Gastrocnemius medialis (tissue), 4 donors: ENCODE data around the gene ITPR3. TPM values are rescaled to one million over a fixed set of nuclear protein-coding genes. Genes with fewer than 3 reads are reported as not detected.
A peak's percentile ranks its signal among the peaks of the same experiment; 100 is the strongest.

Source experiments
- ATAC-seq, 2 donors: fragments of 150-250 bp; one replicate each; pipeline ENCODE4 v1.9.1; 2016
- DNase-seq, 2 donors: peaks; one replicate each; pipeline ENCODE4 v3.0.0-alpha.2; 2019
- H3K27ac ChIP-seq, 4 donors: fragments of 200-600 bp; sonication (generic); 1 replicate in 1 of 4; 2 replicates in 3 of 4; pipeline ENCODE4 v1.5.1; 2016 to 2018; ENCODE audit warnings: mild to moderate bottlenecking in 2 of 4, moderate library complexity in 1 of 4
- H3K27me3 ChIP-seq, 3 donors: fragments of 200-600 bp; sonication (generic) in 2 of 3; 1 replicate in 1 of 3; 2 replicates in 2 of 3; pipeline versions ENCODE4 v1.5.1 to v1.6.0; 2016 to 2019; ENCODE audit warnings: mild to moderate bottlenecking in 1 of 3, moderate library complexity in 1 of 3
- H3K36me3 ChIP-seq, 2 donors: fragments of 200-600 bp; sonication (generic) in 1 of 2; one replicate each; pipeline ENCODE4 v1.5.1; 2017 to 2018
- H3K4me1 ChIP-seq, 2 donors: fragments of 200-600 bp; sonication (generic) in 1 of 2; one replicate each; pipeline ENCODE4 v1.5.1; 2016 to 2017; ENCODE audit warnings: mild to moderate bottlenecking in 2 of 2
- H3K4me3 ChIP-seq, 4 donors: fragments of 200-600 bp; sonication (generic) in 3 of 4; 1 replicate in 1 of 4; 2 replicates in 3 of 4; pipeline ENCODE4 v1.5.1; 2016 to 2019; ENCODE audit warnings: mild to moderate bottlenecking in 2 of 4
- H3K9me3 ChIP-seq, 3 donors: fragments of 200-600 bp; sonication (generic) in 2 of 3; 1 replicate in 1 of 3; 2 replicates in 2 of 3; pipeline ENCODE4 v1.5.1; 2016 to 2019
- POLR2A ChIP-seq, 2 donors: fragments of 450-650 bp; IDR thresholded peaks; one replicate each; pipeline ENCODE4 v1.6.1; 2017; ENCODE audit warnings: antibody characterized with exemption in 2 of 2, mild to moderate bottlenecking in 2 of 2, moderate library complexity in 2 of 2
- in situ Hi-C, 4 donors: fragments of 200-750 bp; cut with MboI; loops; one replicate each; pipeline versions ENCODE4 v1.15.0 to v1.8.0; 2017; ENCODE audit warnings: low sequenced_read_pairs in 4 of 4
- intact Hi-C: fragments of 100-400 bp; cut with DNase I; formaldehyde crosslinking; loops from one replicate; pipeline ENCODE4 v1.15.1; 2023; ENCODE audit warnings: low total_unique reads
- total RNA-seq, 4 donors: library from RNA; depleted of rRNA; stranded (reverse); fragments of >200 nt; gene quantifications; one replicate each; pipeline versions ENCODE4 v1.1.0 to v1.2.3, GENCODE V29; 2016
- TF ChIP-seq, protein P1 (sequence below), 5 experiments: fragments of 450-650 bp in 3 of 5; fragments of 200-600 bp in 2 of 5; sonication (generic) in 2 of 5; IDR thresholded peaks in 4 of 5; conservative IDR thresholded peaks in 1 of 5; 1 replicate in 4 of 5; 2 replicates in 1 of 5; pipeline ENCODE4 v1.5.1; 2016 to 2019; ENCODE audit warnings: antibody characterized with exemption in 5 of 5, mild to moderate bottlenecking in 3 of 5, moderate library complexity in 3 of 5

The ITPR3 gene
- total RNA-seq, 4 donors from 2014 or later: 1.9 to 6.8 (median 4.2) TPM

DNA sequence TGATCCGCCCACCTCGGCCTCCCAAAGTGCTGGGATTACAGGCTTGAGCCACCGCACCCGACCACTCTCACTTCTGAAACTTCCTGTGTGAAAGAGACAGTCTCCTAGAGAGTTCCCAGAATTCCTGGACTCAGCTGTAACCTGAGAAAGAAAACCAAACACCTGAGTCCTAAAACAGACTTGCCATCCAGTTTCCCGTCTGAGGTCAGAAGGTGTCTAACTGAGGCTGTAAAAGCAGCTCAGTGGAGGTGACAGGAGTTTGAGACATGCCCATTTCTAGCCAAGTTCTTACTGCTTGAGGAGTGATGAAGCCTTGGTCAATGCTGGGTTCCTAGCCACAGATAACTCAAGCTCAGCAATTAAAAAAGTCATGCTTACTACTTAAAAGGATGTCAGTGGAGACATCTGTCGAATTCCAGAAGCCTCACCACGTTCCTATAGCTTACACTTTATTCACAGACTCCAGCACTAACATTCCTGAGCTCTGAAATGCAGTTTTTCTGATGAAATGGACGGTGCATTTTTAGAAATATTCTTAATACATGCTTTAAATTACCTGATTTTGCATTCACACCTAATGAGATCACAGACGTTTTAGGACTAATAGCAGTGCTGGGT, 84.3 kb downstream of the ITPR3 start:
- H3K9me3 ChIP-seq: no peaks in the 10 kb centered on the region
- H3K4me3 ChIP-seq: no peak overlapping the region
- DNase-seq (no peak), ATAC-seq (no peak)
- TF ChIP-seq POLR2A (IDR thresholded peaks at IDR 0.05): no peak
- TF ChIP-seq, protein P1, sequence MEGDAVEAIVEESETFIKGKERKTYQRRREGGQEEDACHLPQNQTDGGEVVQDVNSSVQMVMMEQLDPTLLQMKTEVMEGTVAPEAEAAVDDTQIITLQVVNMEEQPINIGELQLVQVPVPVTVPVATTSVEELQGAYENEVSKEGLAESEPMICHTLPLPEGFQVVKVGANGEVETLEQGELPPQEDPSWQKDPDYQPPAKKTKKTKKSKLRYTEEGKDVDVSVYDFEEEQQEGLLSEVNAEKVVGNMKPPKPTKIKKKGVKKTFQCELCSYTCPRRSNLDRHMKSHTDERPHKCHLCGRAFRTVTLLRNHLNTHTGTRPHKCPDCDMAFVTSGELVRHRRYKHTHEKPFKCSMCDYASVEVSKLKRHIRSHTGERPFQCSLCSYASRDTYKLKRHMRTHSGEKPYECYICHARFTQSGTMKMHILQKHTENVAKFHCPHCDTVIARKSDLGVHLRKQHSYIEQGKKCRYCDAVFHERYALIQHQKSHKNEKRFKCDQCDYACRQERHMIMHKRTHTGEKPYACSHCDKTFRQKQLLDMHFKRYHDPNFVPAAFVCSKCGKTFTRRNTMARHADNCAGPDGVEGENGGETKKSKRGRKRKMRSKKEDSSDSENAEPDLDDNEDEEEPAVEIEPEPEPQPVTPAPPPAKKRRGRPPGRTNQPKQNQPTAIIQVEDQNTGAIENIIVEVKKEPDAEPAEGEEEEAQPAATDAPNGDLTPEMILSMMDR (IDR thresholded peaks at IDR 0.05 in 4 of 5, conservative IDR thresholded peaks at IDR 0.05 in 1 of 5): no peak
- peaks cover 0 to 23% of the 10 kb centered on the region in 2 donors for H3K36me3 ChIP-seq
- H3K4me1 ChIP-seq: peaks cover 8 to 22% of the 10 kb centered on the region in 2 donors
- no peak overlapping the region for H3K27ac ChIP-seq
- in situ Hi-C loops (loop anchor here in 3 of 4 donors (5.0 to 10.0 kb wide), 3 partner anchors 69 to 121 kb away; partner anchors contain the start of gene BAK1 (in 1 of the 3)), intact Hi-C loops (no loop called here)
- H3K27me3 ChIP-seq: no peaks in the 10 kb centered on the region

DNA sequence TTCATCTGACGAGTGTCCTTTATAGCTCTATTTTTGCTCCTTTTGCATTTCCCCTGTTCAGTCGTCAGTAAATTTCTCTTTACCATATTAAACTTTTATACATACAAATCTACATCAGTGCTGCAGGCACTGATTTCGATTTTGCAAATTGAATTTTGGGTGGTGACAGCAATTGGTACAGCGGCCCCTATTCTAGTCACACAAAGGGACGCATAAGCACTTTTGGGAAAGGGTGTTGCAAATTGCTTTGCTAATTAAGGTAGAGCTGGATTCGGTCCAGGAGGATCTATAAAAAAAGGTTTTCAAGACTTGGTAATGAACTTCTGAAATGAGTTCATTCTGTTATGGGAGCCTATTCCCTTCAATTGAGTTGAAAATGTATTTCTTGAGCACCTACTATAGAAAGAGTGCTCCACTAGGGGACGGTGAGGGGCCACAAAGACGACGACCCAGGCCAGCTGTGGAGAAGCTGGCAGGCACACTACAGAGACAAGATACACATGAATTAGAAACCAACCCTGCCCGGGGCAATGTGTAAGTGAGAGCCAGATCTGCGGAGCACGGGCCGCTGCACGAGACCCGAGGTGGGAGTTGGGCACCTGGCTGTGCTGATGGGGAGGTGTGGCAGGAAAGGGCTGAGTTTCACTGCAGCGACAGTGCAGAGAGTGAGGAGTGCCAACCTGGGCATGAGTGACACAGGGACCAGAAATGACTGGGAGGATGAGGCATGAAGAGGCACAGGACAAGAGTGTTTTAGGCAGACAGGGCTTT, 85.0 kb downstream of the ITPR3 start:
- peaks cover 15 to 30% of the 10 kb centered on the region in 2 donors for H3K4me1 ChIP-seq
- in situ Hi-C loops: loop anchor here in 3 of 4 donors (5.0 to 10.0 kb wide), 3 partner anchors 69 to 121 kb away; partner anchors contain the start of gene BAK1 (in 1 of the 3)
- TF ChIP-seq, protein P1 (IDR thresholded peaks at IDR 0.05 in 4 of 5, conservative IDR thresholded peaks at IDR 0.05 in 1 of 5): no peak
- no peak for TF ChIP-seq POLR2A (IDR thresholded peaks at IDR 0.05)
- H3K27me3 ChIP-seq: no peaks in the 10 kb centered on the region
- DNase-seq: no peak
- no peaks in the 10 kb centered on the region for H3K9me3 ChIP-seq
- no peak for ATAC-seq
- peaks cover 0 to 18% of the 10 kb centered on the region in 2 donors for H3K36me3 ChIP-seq
- intact Hi-C loops: no loop called here
- no peak overlapping the region for H3K4me3 ChIP-seq
- H3K27ac ChIP-seq: no peak overlapping the region

DNA sequence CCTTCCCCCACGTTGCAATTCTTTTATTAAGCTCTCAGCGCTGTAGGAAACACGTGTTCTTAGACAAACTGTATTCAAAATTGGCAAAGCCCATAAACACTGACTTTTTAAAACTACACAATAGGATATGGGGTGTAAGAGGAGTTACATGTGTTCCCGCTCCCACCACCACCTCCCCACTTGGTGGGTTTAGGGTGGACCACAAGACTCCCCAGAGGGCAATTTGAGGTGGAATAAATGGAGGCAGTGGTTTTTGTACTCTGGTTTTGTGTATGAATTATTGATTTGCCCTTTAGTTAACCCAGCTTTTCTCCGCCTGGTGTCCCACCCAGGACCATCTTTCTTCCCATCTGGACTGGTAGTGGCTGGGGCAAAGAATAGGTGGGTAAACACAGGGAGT, 86.6 kb downstream of the ITPR3 start:
- H3K4me3 ChIP-seq: no peak overlapping the region
- no peak overlapping the region for H3K27ac ChIP-seq
- no peaks in the 10 kb centered on the region for H3K27me3 ChIP-seq
- ATAC-seq: no peak
- in situ Hi-C loops: loop anchor here in 3 of 4 donors (5.0 to 10.0 kb wide), 3 partner anchors 67 to 123 kb away; partner anchors contain the start of gene BAK1 (in 1 of the 3)
- H3K9me3 ChIP-seq: no peaks in the 10 kb centered on the region
- peaks cover 0 to 15% of the 10 kb centered on the region in 2 donors for H3K36me3 ChIP-seq
- TF ChIP-seq, protein P1 (IDR thresholded peaks at IDR 0.05 in 4 of 5, conservative IDR thresholded peaks at IDR 0.05 in 1 of 5): no peak
- no peak for TF ChIP-seq POLR2A (IDR thresholded peaks at IDR 0.05)
- intact Hi-C loops: no loop called here
- no peak for DNase-seq
- H3K4me1 ChIP-seq: peaks cover 20 to 35% of the 10 kb centered on the region in 2 donors

DNA sequence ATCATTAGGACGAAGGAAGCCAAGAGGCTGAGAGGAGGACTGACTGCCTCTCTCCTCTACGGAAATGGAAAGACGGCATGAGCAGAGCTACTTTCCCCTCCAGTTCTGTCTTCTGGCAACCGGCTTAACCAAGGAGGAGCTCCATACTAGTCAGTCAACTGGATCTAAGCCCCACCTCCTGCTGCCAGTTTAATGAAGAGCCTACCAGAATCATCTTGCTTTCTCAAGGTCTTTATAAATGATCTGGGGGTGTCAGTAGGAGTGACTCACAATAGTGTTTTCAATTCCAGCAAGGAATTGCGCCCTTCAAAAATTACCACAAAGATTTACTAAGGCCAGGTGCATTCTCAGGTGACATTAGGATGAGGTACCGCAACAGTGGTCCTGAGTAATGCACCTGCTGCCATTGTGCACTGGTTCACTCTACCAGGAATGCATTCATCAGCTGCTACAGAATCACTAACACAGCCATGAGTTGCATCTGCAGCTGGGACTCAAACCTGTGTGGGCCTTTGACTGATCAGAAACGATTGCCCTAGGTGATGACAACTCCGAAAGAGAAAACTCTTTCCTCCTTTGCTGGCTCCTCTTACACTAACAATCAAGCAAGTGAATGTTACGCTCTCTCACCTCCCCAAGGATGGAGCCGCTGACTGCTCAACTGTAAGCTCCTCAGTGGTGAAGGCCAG, 87.5 kb downstream of the ITPR3 start:
- Histone ChIP-seq H3K27me3 (no peaks in the 10 kb centered on the region), H3K4me3 (no peak overlapping the region), H3K9me3 (no peaks in the 10 kb centered on the region), H3K4me1 (peaks cover 20 to 35% of the 10 kb centered on the region in 2 donors), H3K36me3 (peaks cover 0 to 15% of the 10 kb centered on the region in 2 donors), H3K27ac (peak overlapping the region in 2 of 4 donors; percentile 97 to 100)
- ATAC-seq: no peak
- no peak for TF ChIP-seq POLR2A (IDR thresholded peaks at IDR 0.05)
- no peak for DNase-seq
- intact Hi-C loops: no loop called here
- in situ Hi-C loops: loop anchor here in 3 of 4 donors (5.0 to 10.0 kb wide), 3 partner anchors 66 to 124 kb away; partner anchors contain the start of gene BAK1 (in 1 of the 3)
